Measurements from ENCODE around the gene ZNF774.

The ZNF774 gene

DNA sequence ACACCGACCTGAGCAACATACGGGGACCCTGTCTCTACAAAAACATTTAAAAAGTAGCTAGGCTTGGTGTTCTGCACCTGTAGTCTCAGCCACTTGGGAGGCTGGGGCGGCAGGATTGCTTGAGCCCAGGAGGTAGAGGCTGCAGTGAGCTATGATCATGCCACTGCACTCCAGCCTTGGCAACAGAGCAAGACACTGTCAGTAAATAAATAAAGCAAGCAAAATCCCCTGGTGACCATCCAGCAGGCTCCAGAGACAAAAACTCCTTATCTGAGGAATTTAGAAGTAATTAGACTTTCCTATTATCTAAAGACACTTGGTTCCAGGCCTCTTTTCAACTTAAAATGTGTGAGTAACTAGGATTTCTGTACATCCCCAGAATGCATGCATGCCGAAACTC is 29.5 kb upstream of the ZNF774 start:
- no peaks in the 10 kb centered on the region for H3K27me3 Mint-ChIP-seq (ENCODE audit: low read depth)
- peaks cover 18% of the 10 kb centered on the region for H3K4me1 Mint-ChIP-seq
- peak overlapping the region in 2 of 3 experiments; percentile 82 to 84 for H3K27ac Mint-ChIP-seq
- H3K4me3 Mint-ChIP-seq: no peak overlapping the region
- TF ChIP-seq, protein P1, sequence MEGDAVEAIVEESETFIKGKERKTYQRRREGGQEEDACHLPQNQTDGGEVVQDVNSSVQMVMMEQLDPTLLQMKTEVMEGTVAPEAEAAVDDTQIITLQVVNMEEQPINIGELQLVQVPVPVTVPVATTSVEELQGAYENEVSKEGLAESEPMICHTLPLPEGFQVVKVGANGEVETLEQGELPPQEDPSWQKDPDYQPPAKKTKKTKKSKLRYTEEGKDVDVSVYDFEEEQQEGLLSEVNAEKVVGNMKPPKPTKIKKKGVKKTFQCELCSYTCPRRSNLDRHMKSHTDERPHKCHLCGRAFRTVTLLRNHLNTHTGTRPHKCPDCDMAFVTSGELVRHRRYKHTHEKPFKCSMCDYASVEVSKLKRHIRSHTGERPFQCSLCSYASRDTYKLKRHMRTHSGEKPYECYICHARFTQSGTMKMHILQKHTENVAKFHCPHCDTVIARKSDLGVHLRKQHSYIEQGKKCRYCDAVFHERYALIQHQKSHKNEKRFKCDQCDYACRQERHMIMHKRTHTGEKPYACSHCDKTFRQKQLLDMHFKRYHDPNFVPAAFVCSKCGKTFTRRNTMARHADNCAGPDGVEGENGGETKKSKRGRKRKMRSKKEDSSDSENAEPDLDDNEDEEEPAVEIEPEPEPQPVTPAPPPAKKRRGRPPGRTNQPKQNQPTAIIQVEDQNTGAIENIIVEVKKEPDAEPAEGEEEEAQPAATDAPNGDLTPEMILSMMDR (IDR thresholded peaks at IDR 0.05; ENCODE audit: unreplicated experiment in 3 of 3): no peak
- H3K9me3 Mint-ChIP-seq: no peaks in the 10 kb centered on the region
- no peaks in the 10 kb centered on the region for H3K36me3 Mint-ChIP-seq (ENCODE audit: low read depth)

DNA sequence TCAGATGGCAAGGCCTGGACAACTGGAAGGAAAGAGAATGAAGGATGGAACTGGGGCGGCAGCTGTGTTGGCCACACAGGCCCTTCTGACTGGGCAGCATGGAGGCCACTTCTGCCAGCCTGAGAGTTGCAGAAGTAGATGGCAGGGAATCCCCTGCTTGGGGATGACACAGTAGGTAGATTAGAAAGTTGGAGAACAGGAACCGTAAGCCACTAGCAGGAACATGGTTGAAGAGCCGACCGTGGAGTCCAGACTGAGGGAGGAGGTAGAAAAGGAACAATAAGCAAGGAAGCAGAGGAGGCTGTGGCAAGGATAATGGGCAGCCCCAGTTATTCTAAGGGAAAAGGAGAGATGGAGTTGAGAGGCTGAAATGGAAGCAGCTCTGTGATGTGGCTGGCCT is 26.4 kb upstream of the ZNF774 start:
- H3K36me3 Mint-ChIP-seq (ENCODE audit: low read depth): no peaks in the 10 kb centered on the region
- H3K4me1 Mint-ChIP-seq: peaks cover 7% of the 10 kb centered on the region
- no peaks in the 10 kb centered on the region for H3K9me3 Mint-ChIP-seq
- TF ChIP-seq, protein P1 (IDR thresholded peaks at IDR 0.05; ENCODE audit: unreplicated experiment in 3 of 3): no peak
- no peaks in the 10 kb centered on the region for H3K27me3 Mint-ChIP-seq (ENCODE audit: low read depth)
- no peak overlapping the region for H3K4me3 Mint-ChIP-seq
- no peak overlapping the region for H3K27ac Mint-ChIP-seq

DNA sequence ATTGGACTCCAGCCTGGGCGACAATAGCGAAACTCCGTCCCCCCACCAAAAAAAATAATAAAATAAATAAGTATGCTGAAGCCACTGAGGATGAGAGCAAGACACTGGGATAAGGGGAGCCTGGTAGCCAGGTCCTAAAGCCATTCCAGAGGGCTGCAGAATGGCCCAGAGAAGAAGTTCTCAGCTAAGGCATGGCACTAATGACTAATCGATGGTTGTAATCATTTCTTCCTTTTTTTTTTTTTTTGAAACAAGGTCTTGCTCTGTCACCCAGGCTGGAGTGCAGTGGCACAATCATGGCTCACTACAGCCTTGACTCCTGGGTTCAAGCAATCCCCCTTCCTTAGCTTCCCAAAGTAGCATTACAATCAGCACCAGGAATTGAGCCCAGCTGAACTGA is 25.6 kb upstream of the ZNF774 start:
- no peaks in the 10 kb centered on the region for H3K27me3 Mint-ChIP-seq (ENCODE audit: low read depth)
- no peaks in the 10 kb centered on the region for H3K9me3 Mint-ChIP-seq
- no peak overlapping the region for H3K27ac Mint-ChIP-seq
- H3K4me3 Mint-ChIP-seq: no peak overlapping the region
- H3K4me1 Mint-ChIP-seq: peaks cover 7% of the 10 kb centered on the region
- H3K36me3 Mint-ChIP-seq (ENCODE audit: low read depth): no peaks in the 10 kb centered on the region
- TF ChIP-seq, protein P1 (IDR thresholded peaks at IDR 0.05; ENCODE audit: unreplicated experiment in 3 of 3): no peak

DNA sequence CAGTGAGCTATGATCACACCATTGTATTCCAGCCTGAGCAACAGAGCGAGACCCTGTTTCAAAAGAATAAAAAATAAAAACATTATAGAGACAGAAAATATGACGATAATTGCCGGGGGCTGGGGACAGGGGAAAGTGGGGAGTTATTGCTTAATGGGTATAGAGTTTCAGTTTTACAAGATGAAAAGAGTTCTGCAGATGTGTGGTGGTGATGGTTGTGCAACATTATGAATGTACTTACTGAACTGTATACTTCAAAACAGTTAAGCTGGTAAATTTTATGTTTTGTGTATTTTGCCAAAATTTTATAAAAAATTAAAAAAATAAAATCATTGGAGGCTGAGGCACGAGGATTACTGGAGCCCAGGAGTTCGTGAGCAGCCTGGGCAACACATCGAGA is 24.8 kb upstream of the ZNF774 start:
- H3K4me3 Mint-ChIP-seq: no peak overlapping the region
- no peaks in the 10 kb centered on the region for H3K36me3 Mint-ChIP-seq (ENCODE audit: low read depth)
- no peak overlapping the region for H3K27ac Mint-ChIP-seq

DNA sequence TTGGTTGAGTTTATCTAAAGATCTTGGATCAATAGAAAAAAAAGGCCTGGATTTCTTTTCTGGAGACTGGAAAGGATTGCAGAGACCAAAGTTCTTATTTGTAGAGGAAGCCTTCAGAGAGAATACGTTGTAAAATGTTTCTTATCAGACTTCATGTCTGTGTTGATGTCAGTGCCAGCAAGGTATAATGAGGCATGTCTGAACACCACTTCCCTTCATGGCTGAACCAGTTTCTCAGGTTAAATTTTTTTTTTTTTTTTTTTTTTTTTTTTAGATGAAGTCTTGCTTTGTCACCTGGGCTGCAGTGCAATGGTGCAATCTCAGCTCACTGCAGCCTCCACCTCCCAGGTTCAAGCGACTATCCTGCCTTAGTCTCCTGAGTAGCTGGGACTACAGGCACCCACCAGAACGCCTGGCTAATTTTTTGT is 17.8 kb upstream of the ZNF774 start:
- TF ChIP-seq, protein P1 (IDR thresholded peaks at IDR 0.05; ENCODE audit: unreplicated experiment in 3 of 3): no peak

More for the DNA sequence above, 24.8 kb upstream of the ZNF774 start:
- Mint-ChIP-seq H3K27me3 (ENCODE audit: low read depth) (no peaks in the 10 kb centered on the region), H3K4me1 (peaks cover 7% of the 10 kb centered on the region), H3K9me3 (no peaks in the 10 kb centered on the region)
- TF ChIP-seq, protein P1 (IDR thresholded peaks at IDR 0.05; ENCODE audit: unreplicated experiment in 3 of 3): no peak

DNA sequence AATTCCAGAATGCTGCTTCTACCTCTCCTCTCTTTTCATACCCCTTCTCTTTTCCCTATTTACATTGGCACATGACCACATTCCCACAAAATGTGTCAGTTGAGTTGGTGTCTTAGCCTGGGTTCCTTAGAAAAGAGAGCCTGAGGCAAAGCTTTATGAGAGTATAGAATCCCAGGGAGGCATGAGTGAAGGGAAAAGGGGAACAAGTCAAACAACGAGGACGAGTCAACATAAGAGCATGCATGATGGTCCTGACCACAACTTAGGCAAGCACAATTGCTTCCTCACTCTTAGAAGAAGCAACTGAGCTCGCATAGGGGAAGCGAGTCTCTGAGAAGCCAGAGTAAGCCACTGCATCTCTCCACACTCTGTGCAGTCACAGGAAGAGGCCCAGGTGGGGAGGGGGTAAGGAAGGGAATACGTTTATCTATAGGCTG is 15.4 kb upstream of the ZNF774 start:
- Mint-ChIP-seq H3K9me3 (no peaks in the 10 kb centered on the region), H3K36me3 (ENCODE audit: low read depth) (no peaks in the 10 kb centered on the region), H3K27ac (no peak overlapping the region), H3K27me3 (ENCODE audit: low read depth) (peaks cover 5% of the 10 kb centered on the region), H3K4me3 (no peak overlapping the region), H3K4me1 (no peaks in the 10 kb centered on the region)
- TF ChIP-seq, protein P1 (IDR thresholded peaks at IDR 0.05; ENCODE audit: unreplicated experiment in 3 of 3): no peak

More for the DNA sequence above, 17.8 kb upstream of the ZNF774 start:
- Mint-ChIP-seq H3K27me3 (ENCODE audit: low read depth) (no peaks in the 10 kb centered on the region), H3K36me3 (ENCODE audit: low read depth) (no peaks in the 10 kb centered on the region), H3K4me3 (no peak overlapping the region), H3K4me1 (no peaks in the 10 kb centered on the region), H3K27ac (no peak overlapping the region), H3K9me3 (no peaks in the 10 kb centered on the region)
